GM12878 (cell line): ENCODE measurements around the gene C8G. TPM values are rescaled to one million over a fixed set of nuclear protein-coding genes. Genes with fewer than 3 reads are reported as not detected.

Source experiments
- ATAC-seq: fragments of 200-7000 bp; cut with Tn5 transposase; 3 replicates; pipeline ENCODE4 v1.9.1; 2020; ENCODE audit warnings: mild to moderate bottlenecking, moderate library complexity
- BruUV-seq: library from RNA; stranded (reverse); fragments of 400-500 nt; replicated peaks from 2 replicates; lab custom pipeline; 2021; lab: Mats Ljungman, UMichigan
- CTCF ChIA-PET: fragments of 300-600 bp; sonication (Branson Sonifier 250); formaldehyde crosslinking; extraction: SDS; loops from one replicate; lab custom pipeline; 2021; ENCODE audit warnings: inconsistent platforms; lab: Yijun Ruan, JAX
- POLR2A ChIA-PET: fragments of 350-600 bp; formaldehyde crosslinking; extraction: SDS; loops from one replicate; lab custom pipeline; 2021; ENCODE audit warnings: inconsistent platforms; lab: Charles Lee
- RAD21 ChIA-PET: fragments of 300-600 bp; sonication (Branson Sonifier 250); formaldehyde crosslinking; loops from one replicate; lab custom pipeline; 2023; ENCODE audit warnings: antibody characterized with exemption; ENCODE audit not compliant: unreplicated experiment; lab: Charles Lee
- SMC1A ChIA-PET: fragments of 300-600 bp; sonication (Branson Sonifier 250); formaldehyde crosslinking; loops from one replicate; lab custom pipeline; 2023; ENCODE audit not compliant: unreplicated experiment, uncharacterized antibody; lab: Charles Lee
- DNase-seq: peaks from one replicate; pipeline ENCODE4 v3.0.0-alpha.2; 2011; ENCODE audit warnings: low read depth, low spot score
- FAIRE-seq: peaks from 3 replicates; lab custom pipeline; 2011; peaks lifted over from hg19 to GRCh38; lab: Jason Lieb, UNC
- H2AFZ ChIP-seq: 2 replicates; pipeline ENCODE4 v1.6.0; 2011; ENCODE audit warnings: low read depth, low read length, control low read depth; ENCODE audit not compliant: control insufficient read depth
- H3K27ac ChIP-seq: 2 replicates; pipeline ENCODE4 v1.5.1; 2011; ENCODE audit warnings: control low read depth; ENCODE audit not compliant: control insufficient read depth, insufficient read depth
- H3K27me3 ChIP-seq, 2 experiments: replicated peaks in 1 of 2; 2 replicates each; pipeline versions ENCODE4 v1.6.0 to v1.6.1; 2011; ENCODE audit warnings: low read length in 1 of 2; ENCODE audit not compliant: control insufficient read depth in 2 of 2, insufficient read depth in 2 of 2
- H3K36me3 ChIP-seq, 2 experiments: 2 replicates each; pipeline ENCODE4 v1.5.1; 2011; ENCODE audit warnings: low read length in 1 of 2; ENCODE audit not compliant: control insufficient read depth in 2 of 2, insufficient read depth in 2 of 2
- H3K4me1 ChIP-seq: 2 replicates; pipeline ENCODE4 v1.6.1; 2011; ENCODE audit warnings: mild to moderate bottlenecking, low read length, moderate library complexity, mixed read lengths; ENCODE audit not compliant: control insufficient read depth, insufficient read depth
- H3K4me2 ChIP-seq: 2 replicates; pipeline ENCODE4 v1.6.0; 2011; ENCODE audit warnings: control low read depth; ENCODE audit not compliant: control insufficient read depth, insufficient read depth
- H3K4me3 ChIP-seq: fragments of 200-600 bp; sonication (generic); 2 replicates; pipeline ENCODE4 v1.5.1; 2016
- H3K79me2 ChIP-seq: 2 replicates; pipeline ENCODE4 v1.6.0; 2011; ENCODE audit warnings: low read length; ENCODE audit not compliant: control insufficient read depth, insufficient read depth
- H3K9ac ChIP-seq: 2 replicates; pipeline ENCODE4 v1.8.0; 2011; ENCODE audit warnings: low read length, control low read depth, mixed read lengths; ENCODE audit not compliant: control insufficient read depth, insufficient read depth
- H3K9me3 ChIP-seq: replicated peaks from 3 replicates; pipeline ENCODE4 v1.5.1; 2011; ENCODE audit warnings: mild to moderate bottlenecking, low read length; ENCODE audit not compliant: control insufficient read depth, insufficient read depth
- H4K20me1 ChIP-seq: 2 replicates; pipeline ENCODE4 v1.6.0; 2011; ENCODE audit not compliant: control insufficient read depth, insufficient read depth
- BMI1 ChIP-seq: fragments of 450-650 bp; IDR thresholded peaks from 2 replicates; pipeline ENCODE4 v1.6.1; 2016; ENCODE audit warnings: mild to moderate bottlenecking, moderate library complexity, borderline replicate concordance
- CHD4 ChIP-seq: fragments of 200-600 bp; sonication (generic); IDR thresholded peaks from 2 replicates; pipeline ENCODE4 v1.6.1; 2016; ENCODE audit warnings: mild to moderate bottlenecking
- EED ChIP-seq: sonication (generic); IDR thresholded peaks from 2 replicates; pipeline ENCODE4 v1.6.1; 2016; ENCODE audit warnings: antibody characterized with exemption, low read depth
- GATAD2B ChIP-seq: fragments of 450-650 bp; conservative IDR thresholded peaks from 2 replicates; pipeline ENCODE4 v1.6.1; 2017; ENCODE audit warnings: low read depth, mild to moderate bottlenecking, moderate library complexity
- IKZF2 ChIP-seq, 2 experiments: fragments of 450-650 bp; IDR thresholded peaks; 2 replicates each; pipeline ENCODE4 v1.6.1; 2017; ENCODE audit warnings: mild to moderate bottlenecking in 2 of 2, moderate library complexity in 2 of 2
- LARP7 ChIP-seq: fragments of 450-650 bp; IDR thresholded peaks from 2 replicates; pipeline ENCODE4 v1.6.1; 2017; ENCODE audit warnings: mild to moderate bottlenecking
- NBN ChIP-seq: fragments of 450-650 bp; IDR thresholded peaks from 2 replicates; pipeline ENCODE4 v1.6.1; 2016
- NFIC ChIP-seq: IDR thresholded peaks from 2 replicates; pipeline ENCODE4 v1.6.1; 2012; ENCODE audit warnings: low read depth, mild to moderate bottlenecking, inconsistent platforms, low read length, moderate library complexity
- RELB ChIP-seq: fragments of 450-650 bp; IDR thresholded peaks from 2 replicates; pipeline ENCODE4 v1.6.1; 2017; ENCODE audit warnings: low read depth, mild to moderate bottlenecking, moderate library complexity
- SP1 ChIP-seq: IDR thresholded peaks from one replicate; pipeline ENCODE4 v1.6.1; 2011; ENCODE audit warnings: low read depth, low read length
- SUZ12 ChIP-seq: fragments of 200-600 bp; sonication (generic); IDR thresholded peaks from one replicate; pipeline ENCODE4 v1.6.1; 2018; ENCODE audit warnings: antibody characterized with exemption, mild to moderate bottlenecking; ENCODE audit not compliant: unreplicated experiment
- TCF7 ChIP-seq: IDR thresholded peaks from 2 replicates; pipeline ENCODE4 v1.6.1; 2014; ENCODE audit warnings: antibody characterized with exemption, borderline replicate concordance
- YY1 ChIP-seq: IDR thresholded peaks from 2 replicates; pipeline ENCODE4 v1.6.1; 2011; ENCODE audit warnings: low read depth, mild to moderate bottlenecking, low read length
- ZBTB4 ChIP-seq: fragments of 450-650 bp; formaldehyde crosslinking; IDR thresholded peaks from 2 replicates; pipeline ENCODE4 v1.4.0; 2022; ENCODE audit warnings: mild to moderate bottlenecking, moderate library complexity
- ZNF384 ChIP-seq: IDR thresholded peaks from 2 replicates; pipeline ENCODE4 v1.6.1; 2012; ENCODE audit warnings: low read depth, mild to moderate bottlenecking, low read length, improper control_type of control experiment, borderline replicate concordance
- WGBS: methylation state at CpG from one replicate; pipeline ENCODE4 v1.1.6; 2016; ENCODE audit warnings: low lambda C conversion rate; ENCODE audit not compliant: insufficient replicate concordance, insufficient coverage; ENCODE audit errors: missing lambda C conversion rate; 5-methylcytosine and 5-hydroxymethylcytosine counted together
- in situ Hi-C: fragments of 300-500 bp; cut with MboI; formaldehyde crosslinking; loops from 9 replicates; pipeline ENCODE4 v1.14.3; 2018; ENCODE audit warnings: mixed read lengths
- intact Hi-C: fragments of 100-400 bp; cut with micrococcal nuclease; formaldehyde crosslinking; loops from one replicate; pipeline ENCODE4 v1.14.2; 2022; ENCODE audit not compliant: unreplicated experiment
- polyA plus RNA-seq, 11 experiments: library from polyadenylated mRNA; depleted of rRNA in 4 of 11; unstranded in 6 of 11; stranded (reverse) in 5 of 11; fragments of >200 nt; fragmentation: Nextera tagmentation in 4 of 11; fragmentation: Illumina TruSeq in 1 of 11; extraction: Ambion mirVana in 4 of 11; extraction: Trizol in 1 of 11; gene quantifications; 1 replicate in 1 of 11; 2 replicates in 10 of 11; pipeline versions ENCODE4 v1.2.1 to v1.2.3, GENCODE V29; 2011 to 2016; ENCODE audit warnings: inconsistent platforms in 2 of 11, missing spikeins in 2 of 11, low read depth in 1 of 11
- total RNA-seq, 4 experiments: library from RNA; depleted of rRNA in 3 of 4; stranded (reverse); fragments of >200 nt in 3 of 4; fragmentation: Illumina TruSeq in 1 of 4; extraction: Trizol in 1 of 4; gene quantifications; 2 replicates each; pipeline versions ENCODE4 v1.2.1 to v1.2.3, GENCODE V29; 2013 to 2021

C8G gene
- total and polyA plus RNA-seq, 10 of the 15 experiments (the other 5 are each of a cell fraction or from before 2014, with no cell fraction given): 0.26 to 0.69 (median 0.50) TPM; not detected in 7

GRCh38 chr9:136962701-136963248 is 17.7 kb downstream of the C8G start:
- no peak overlapping the region for H2AFZ ChIP-seq
- RAD21 ChIA-PET: interaction anchor here (0.6 kb wide), 1 partner anchor 226 kb away, joined by 3 read pairs; no protein-coding TSS in a partner anchor
- CTCF ChIA-PET: interaction anchor here (1.4 kb wide), 1 partner anchor 18 kb away, joined by 3 read pairs; the partner anchor contains the start of genes C8G and FBXW5

More at GRCh38 chr9:136962701-136963248, 17.7 kb downstream of the C8G start:
- no peak overlapping the region for H3K4me2 ChIP-seq
- ChIA-PET POLR2A (no interaction called here), SMC1A (no interaction called here)
- H3K4me1 ChIP-seq: peaks cover 7% of the 10 kb centered on the region
- DNase-seq (no peak), ATAC-seq (peak; percentile 20; the same call in 1 of the 3 replicates), FAIRE-seq (no peak)
- no peak overlapping the region for H3K4me3 ChIP-seq
- no peaks in the 10 kb centered on the region for H3K36me3 ChIP-seq
- intact Hi-C loops (no loop called here), in situ Hi-C loops (no loop called here)
- no peak overlapping the region for H3K9ac ChIP-seq
- no peak for TF ChIP-seq EED
- no peak for TF ChIP-seq BMI1
- no peak for TF ChIP-seq IKZF2 (IDR thresholded peaks at IDR 0.05)
- no peak for TF ChIP-seq LARP7
- TF ChIP-seq ZBTB4: no peak
- TF ChIP-seq GATAD2B: no peak
- TF ChIP-seq NBN: no peak
- TF ChIP-seq YY1: no peak
- no peak for TF ChIP-seq SP1
- TF ChIP-seq ZNF384: no peak
- no peak for TF ChIP-seq RELB
- TF ChIP-seq SUZ12: no peak
- TF ChIP-seq TCF7: no peak
- no peak for TF ChIP-seq NFIC
- TF ChIP-seq CHD4: no peak
- no peaks in the 10 kb centered on the region for H3K9me3 ChIP-seq
- H3K79me2 ChIP-seq: no peaks in the 10 kb centered on the region
- H3K27ac ChIP-seq: no peak overlapping the region
- no TSS peak for BruUV-seq
- no peaks in the 10 kb centered on the region; the same call in 1 of the 2 replicates for H4K20me1 ChIP-seq
- WGBS: 43% methylated on average over 11 of the region's 11 CpGs
- H3K27me3 ChIP-seq: no peaks in the 10 kb centered on the region
